Left kidney (tissue), 2 donors: Measurements from ENCODE around the gene STPG2. TPM values are rescaled to one million over a fixed set of nuclear protein-coding genes. Genes with fewer than 3 reads are reported as not detected.
"Not testable (repeated sequence)": the region's sequence is repeated elsewhere in the genome, so short reads cannot be mapped to it uniquely, and the experiment has no call there.

Source experiments
- DNase-seq: peaks from one replicate; pipeline ENCODE4 v3.0.0-alpha.2; 2013
- polyA plus RNA-seq: library from polyadenylated mRNA; unstranded; fragments of 120-200 nt; gene quantifications from one replicate; pipeline ENCODE4 v1.2.1, GENCODE V29; 2013; ENCODE audit not compliant: insufficient read length

STPG2 gene
- polyA plus RNA-seq, 1 donor = 0.58 TPM

DNA sequence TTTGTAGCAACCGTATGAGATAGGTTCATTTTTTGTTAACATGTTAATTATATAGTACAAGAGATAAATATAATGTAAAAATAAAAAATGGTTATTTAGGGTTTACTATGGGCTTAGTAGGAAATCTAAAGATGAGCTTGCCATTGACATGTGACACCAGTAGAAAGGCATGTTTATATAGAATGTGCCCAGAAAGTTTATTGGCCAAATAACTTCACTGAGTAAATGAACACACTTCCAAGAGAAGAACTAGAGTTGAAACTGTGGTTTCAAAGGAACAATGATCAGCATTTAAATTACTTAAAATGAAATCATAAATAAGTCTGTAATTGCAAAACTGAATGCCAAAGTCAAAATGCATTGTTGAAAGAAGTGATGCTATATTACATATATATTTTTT is 503.3 kb downstream of the STPG2 start:
- DNase-seq = no peak

DNA sequence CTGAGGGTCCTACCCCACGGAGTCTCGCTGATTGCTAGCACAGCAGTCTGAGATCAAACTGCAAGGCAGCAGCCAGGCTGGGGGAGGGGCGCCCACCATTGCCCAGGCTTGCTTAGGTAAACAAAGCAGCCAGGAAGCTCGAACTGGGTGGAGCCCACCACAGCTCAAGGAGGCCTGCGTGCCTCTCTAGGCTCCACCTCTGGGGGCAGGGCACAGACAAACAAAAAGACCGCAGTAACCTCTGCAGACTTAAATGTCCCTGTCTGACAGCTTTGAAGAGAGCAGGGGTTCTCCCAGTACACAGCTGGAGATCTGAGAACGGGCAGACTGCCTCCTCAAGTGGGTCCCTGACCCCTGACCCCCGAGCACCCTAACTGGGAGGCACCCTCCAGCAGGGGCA is 509.4 kb downstream of the STPG2 start:
- DNase-seq = not testable (repeated sequence)

DNA sequence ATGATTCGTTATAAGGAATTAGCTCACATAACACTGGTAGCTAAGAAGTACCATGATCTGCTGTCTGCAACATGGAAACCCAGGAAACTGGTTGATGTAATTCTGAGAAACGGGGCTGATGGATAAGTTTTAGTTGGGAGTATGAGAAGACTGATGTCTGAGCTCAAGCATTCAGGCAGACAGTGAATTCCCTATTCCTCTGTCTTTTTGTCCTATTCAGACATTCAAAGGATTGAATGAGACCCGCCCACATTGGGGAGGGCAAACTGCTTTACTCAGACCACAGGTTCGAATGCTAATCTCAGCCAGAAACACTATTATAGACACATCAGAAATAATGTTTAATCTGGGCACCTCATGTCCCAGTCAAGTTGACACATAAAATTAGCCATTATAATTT is 515.5 kb downstream of the STPG2 start:
- DNase-seq = no peak

DNA sequence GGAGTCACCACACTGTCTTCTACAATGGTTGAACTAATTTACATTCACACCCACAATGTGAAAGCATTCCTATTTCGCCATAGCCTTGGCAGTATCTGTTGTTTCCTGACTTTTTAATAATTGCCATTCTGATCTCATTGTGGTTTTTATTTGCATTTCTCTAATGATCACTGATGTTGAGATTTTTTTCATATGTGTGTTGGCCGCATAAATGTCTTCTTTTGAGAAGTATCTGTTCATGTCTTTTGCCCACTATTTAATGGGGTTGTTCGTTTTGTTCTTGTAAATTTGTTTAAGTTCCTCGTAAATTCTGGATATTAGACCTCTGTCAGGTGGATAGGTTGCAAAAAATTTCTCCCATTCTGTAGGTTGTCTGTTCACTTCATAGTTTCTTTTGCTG is 519.1 kb downstream of the STPG2 start:
- no peak for DNase-seq

DNA sequence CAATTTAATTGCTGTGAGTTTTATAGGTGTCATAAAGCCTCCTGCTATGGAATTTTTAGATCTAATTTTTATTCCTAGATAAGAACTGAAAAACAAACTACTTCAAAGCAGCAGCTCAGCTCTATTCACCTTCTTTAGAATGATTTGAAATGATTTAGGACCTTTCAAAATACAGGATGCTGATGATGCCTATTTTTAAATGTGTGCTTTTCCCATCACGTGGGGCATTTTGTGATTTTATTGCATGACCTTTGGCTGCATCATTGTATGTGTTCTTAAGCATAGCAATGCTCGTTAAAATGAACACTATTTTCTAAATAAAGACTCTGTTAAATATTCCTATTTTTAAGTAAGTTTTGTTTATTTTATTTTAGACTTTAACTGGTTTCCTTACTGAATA is 537.3 kb downstream of the STPG2 start:
- DNase-seq = no peak

DNA sequence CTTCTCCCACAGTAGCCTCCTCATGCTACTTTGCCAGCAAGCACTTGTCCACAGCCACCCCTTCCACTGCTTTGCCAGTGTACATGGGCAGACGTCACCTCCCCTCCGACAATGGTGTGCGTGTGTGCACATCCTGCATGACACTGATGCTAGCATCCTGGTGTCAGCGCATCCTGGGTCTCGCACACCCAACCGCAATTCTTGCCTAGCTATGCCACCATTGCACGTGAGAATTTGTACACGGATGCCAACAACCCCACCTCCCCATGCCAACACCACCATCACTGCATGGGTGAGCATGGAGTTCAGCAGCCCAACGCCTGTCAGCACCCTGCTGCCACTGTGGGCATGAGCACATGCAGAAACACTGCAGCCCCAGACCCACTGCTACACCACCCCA is 550.0 kb downstream of the STPG2 start:
- no peak for DNase-seq

DNA sequence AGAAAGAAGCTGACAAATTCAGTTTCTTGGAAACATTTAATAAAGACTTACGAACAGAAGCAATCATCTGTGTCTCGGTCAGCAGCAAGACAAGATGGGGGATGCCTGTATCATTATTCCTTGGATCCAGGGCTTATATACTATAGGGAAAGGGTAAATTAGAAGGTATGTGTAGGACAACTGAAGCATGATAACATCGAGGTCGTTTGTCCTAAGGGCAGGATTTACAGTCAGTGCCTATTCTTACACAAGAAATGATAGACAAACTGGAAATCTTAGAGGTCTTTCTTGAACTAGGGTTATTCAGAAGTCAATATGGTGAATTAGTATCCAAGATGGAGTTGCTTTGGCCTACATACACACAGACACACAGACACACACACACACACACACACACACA is 553.0 kb downstream of the STPG2 start:
- no peak for DNase-seq

DNA sequence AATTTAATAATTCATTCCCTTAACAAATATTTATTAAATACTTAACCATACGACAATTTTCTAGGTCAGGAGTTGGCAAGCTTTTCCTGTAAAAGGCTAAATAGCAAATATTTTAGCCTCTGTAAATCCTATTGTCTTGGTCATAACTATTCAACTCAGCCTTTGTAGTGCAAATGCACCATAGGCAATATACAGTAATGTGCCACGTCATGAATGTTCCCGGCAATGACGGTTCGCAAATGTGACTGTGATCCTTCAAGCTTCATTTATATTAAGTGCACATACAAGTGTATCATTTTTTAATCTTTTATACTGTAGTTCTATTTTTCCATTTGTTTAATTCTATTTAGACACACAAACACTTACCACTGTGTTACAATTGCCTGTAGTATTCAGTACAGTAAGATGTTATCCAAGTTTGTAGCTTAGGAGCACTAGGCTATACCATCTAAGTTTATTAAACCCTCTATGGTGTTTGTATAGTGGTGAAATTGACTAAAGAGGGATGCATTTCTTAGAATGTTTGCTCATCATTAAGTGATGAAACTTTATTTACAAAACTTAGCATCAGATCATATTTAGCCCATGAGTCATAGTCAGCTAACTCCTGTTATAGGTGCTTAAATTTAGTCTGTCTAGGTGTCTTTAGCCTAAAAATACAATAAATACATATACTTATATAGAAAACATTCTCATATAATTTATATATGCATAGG is 553.6 kb downstream of the STPG2 start:
- DNase-seq = no peak

DNA sequence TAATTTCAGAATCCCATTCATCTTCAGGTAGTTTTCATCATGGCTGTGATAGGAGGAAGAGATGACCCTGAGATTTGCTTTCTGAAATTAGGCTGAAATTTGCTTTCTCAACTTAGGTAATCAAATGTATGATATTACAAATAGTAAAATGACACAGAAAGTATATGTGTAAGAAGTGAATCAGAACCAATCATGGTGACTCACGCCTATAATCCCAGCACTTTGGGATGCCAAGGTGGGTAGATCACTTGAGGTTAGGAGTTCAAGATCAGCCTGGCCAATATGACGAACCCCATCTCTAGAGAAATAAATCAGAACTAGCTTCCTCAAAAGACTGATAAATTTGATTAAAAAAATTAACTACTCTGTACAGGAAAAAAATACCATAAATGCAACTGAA is 555.4 kb downstream of the STPG2 start:
- no peak for DNase-seq

DNA sequence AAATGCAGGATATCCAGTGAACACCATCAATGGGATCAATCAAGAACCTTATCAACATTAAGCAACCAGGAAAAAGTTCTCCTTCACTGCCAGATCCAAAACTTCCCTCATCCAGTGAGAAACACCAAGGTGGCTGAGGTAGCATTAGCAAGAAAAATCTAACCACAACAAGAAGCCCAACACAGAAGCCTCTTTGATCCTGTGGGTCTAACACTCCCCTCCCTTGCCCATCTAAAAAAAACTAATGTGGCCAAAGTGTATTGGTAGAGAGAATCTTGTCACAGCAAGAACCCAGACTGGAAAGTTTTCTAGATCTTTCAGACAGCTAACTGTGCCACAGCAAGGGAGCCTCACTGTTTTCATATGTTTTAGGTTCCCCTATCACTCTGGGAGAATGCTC is 558.0 kb downstream of the STPG2 start:
- no peak for DNase-seq

DNA sequence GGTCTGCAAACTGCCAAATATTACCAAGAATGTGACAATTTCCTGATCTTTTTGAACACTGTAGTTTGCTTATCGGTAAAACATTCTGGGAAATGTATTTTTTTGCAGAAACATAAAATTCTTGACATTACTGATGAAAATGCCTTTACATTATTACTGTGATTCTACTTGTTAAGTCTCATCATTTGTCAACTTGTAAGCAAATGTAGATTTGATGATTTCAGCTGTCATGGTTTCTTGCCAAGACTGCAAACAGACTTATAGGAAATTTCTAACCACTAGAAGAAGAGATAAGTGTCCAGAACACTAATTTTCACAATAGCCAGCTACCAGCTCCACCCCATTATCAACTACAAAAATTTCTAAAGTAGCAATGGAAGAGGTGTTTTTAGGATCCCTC is 560.4 kb downstream of the STPG2 start:
- DNase-seq = no peak

DNA sequence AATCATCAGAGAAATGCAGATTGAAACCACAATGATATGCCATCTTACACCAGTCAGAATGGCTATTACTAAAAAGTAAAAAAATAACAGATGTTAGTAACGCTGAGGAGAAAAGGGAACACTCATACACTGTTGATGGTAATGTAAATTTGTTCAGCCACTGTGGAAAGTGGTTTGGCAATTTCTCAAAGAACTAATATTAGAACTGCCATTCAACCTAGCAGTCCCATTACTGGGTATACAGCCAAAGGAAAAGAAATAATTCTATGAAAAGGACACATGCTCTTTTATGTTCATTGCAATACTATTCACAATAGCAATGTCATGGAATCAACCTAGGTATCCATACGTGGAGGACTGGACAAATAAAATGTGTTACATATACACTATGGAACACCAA is 566.3 kb downstream of the STPG2 start:
- DNase-seq = no peak

DNA sequence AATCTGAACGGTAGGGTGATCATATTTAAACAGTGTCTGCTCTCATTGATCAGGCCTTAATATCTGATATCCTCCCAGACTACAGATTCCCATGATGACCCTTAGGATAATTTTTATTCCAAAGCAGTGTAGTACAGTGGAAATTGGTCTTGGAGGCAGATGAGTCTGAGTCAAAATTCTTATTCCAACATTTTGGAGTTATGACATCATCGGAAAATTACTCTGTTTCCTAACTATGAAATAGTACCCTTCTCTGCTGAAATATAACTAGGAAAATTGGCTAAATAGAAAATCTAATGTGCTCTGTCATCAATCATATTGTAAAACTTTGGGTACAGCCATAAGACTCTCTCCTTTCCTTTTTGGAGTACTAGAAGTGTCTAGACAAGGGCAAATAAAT is 583.3 kb downstream of the STPG2 start:
- no peak for DNase-seq

DNA sequence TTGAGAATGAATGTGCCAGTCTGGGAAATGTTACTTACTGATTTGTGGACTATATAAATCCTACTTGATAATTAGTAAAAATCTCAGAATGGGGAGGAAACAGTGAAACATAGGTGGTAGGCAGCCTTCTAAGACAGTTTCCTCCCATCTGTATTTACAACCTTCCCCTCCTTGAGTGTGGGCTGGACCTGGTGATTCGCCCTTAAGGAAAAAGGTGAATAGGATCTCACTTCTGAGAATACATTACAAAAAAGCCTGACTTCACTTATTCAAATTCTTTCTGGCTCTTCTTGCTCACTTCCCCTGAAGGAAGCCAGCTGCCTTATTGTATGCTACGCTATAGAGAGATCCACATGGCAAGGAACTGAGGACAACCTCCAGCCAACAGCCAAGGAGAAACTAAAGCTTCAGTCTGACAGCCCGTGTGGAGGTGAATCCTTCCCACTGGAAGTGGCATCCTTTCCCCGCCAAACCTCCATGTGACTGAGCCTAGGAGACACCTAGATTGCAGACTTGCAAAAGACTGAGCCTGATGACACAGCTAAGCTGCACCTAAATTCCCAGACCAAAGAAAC is 585.0 kb downstream of the STPG2 start:
- no peak for DNase-seq

DNA sequence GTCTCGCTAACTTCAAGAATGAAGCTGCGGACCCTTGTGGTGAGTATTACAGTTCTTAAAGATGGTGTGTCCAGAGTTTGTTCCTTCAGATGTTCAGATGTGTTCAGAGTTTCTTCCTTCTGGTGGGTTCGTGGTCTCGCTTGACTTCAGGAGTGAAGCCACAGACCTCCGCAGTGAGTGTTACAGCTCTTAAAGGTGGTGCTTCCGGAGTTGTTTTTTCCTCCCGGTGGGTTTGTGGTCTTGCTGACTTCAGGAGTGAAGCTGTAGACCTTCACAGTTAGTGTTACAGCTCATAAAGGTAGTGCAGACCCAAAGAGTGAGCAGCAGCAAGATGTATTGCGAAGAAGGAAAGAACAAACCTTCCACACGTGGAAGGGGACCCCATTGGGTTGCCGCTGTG is 592.6 kb downstream of the STPG2 start:
- DNase-seq = not testable (repeated sequence)

DNA sequence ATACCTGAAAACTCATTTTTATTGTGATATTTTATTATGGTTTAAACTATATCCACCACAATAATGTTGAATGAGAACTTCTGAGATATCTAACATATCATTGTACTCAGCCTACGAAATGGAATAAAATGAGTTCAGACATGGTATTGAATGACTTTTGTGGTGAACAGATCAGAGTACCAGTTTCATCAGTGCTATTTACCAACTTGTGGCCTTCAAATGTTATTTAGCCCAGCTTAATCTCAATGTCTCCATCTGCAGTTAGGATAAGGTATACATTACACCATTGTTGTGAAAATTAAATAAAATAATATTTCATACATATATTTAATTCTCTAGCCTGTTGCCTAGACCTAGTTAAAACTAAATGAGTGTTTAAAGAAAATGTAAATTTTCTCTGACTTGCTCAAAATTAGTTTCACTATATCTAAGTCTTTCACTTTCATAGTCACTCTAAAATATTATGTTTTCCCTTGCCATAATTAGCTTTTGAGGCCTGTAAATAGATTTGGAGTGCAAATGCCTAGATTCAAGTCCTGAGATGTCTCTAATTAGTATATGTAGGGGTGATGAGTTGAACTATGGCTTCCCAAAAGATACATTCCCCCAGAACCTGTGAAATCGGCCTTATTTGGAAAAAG is 594.2 kb downstream of the STPG2 start:
- DNase-seq = no peak

DNA sequence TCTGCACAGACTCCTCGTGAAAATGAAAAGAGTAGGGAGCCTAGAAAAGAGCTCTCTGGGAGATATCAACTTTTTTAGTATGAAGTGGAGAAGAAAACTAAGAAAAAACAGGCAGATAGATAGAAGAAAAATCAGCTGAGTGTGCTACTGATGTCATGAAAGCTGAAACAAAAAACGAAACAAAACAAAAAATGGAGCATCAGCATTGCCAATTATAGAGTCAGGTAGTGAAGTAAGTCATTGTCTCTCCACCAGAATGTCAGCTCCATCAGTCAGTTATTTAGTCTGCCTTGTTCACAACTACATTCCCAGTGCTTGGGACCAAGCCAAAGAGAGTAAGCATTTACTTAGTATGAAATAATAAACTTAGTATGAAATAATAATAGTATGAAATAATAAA is 595.1 kb downstream of the STPG2 start:
- DNase-seq = no peak

DNA sequence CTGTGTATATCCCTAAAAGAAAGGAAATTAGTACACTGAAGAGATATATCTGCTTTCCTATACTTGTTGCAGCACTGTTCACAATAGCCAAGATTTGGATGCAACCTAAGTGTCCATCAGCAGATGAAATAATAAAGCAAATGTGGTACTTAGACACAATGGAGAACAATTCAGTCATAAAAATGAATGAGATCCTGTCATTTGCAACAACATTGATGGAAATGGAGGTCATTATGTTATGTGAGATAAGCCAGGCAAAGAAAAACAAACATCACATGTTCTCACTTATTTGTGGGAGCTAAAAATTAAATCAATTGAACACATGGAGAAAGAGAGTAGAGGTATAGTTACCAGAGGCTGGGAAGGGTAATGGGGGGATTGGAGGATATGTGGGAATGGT is 611.9 kb downstream of the STPG2 start:
- no peak for DNase-seq

DNA sequence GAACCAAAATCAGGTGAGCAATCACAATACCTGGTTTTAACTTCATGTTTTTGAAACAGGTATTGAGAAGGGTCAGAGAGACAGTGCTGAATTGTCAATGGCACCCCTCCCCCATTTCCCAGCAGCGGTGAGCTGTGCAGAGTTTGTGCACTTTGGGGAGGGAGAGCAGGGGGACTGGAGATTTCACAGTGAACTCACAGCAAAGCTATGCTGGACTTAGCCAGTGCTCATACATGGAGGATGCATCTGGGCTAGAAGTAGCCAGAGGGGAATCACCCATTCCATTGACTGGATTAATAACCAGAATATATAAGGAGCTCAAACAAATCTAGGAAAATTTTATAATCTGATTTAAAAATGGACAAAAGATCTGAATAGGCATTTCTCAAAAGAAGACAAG is 612.6 kb downstream of the STPG2 start:
- no peak for DNase-seq

DNA sequence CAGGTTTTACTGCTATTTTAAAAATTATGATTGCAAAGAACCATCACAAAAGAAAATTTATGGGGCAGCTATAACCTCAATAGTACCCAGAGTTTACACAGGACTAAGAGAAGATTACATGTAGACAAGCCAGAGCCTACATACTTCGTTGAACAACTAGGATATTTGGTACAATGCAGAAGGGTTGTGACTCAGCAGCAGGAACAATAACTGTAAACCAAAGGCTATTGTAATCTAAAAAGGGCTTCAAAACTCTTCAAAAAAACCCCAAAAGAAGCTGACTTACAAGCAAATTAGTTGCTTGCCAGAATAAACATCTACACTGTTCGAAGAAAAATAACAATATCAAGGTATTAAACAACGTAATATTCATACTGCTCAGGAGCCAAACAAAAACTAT is 618.0 kb downstream of the STPG2 start:
- DNase-seq = no peak

DNA sequence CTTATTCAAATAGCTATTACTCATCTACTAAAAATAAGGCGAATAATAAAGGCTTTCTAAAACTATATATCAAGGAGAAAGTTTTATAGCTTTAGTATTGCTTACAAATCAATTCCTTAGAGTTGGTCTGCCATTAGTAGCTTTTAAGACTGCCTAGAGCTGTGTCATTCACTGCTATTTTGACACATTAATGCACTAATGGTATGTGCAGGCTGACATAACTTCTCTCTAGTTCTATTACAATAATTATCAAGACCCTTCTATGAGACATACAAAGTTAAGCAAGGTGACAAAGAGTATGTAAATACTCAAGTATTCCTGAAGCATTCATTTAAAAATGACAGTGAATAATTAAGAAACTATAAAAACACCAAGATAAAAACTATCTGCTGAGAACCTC is 625.3 kb downstream of the STPG2 start:
- no peak for DNase-seq

DNA sequence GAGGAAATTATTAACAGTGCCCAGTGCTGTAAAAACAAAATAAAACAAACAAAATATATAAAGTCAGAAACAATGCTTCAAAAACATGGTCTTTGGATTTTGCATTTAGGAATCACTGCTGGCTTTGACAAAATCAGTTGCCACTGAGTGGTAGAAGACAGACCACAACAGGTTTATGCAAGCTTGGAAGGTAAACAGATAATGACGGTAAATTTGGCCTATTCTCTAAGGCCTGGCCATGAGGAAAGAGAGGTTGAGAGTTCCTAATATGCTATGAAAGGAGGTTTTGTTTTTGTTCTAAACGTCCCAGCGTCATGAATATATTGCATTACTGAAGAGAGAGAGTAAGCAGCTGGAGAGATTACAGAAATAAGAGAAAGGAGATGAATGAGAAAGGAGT is 629.4 kb downstream of the STPG2 start:
- no peak for DNase-seq
